ENCODE results near the gene WFDC6. TPM values are rescaled to one million over a fixed set of nuclear protein-coding genes. Genes with fewer than 3 reads are reported as not detected.
A peak's percentile ranks its signal among the peaks of the same experiment; 100 is the strongest.
"Not testable (repeated sequence)": the region's sequence is repeated elsewhere in the genome, so short reads cannot be mapped to it uniquely, and the experiment has no call there.

WFDC6 gene
- not detected in 2 replicates for total RNA-seq

GRCh38 chr20:45539382-45539781 is at the start of gene WFDC6:
Gene WFDC6 (minus strand): TSS chr20:45539482. CDS start chr20:45539407, 75 bp downstream.
- DNase-seq (ENCODE audit: low read depth in 2 of 2): no peak

- DNase-seq (ENCODE audit: low read depth in 2 of 2): no peak
These were observed 49.5 kb upstream of the WFDC6 start for GRCh38 chr20:45588800-45589199.

GRCh38 chr20:45585986-45586385 is 46.7 kb upstream of the WFDC6 start:
- not testable (repeated sequence) for DNase-seq (ENCODE audit: low read depth in 2 of 2)

DNA sequence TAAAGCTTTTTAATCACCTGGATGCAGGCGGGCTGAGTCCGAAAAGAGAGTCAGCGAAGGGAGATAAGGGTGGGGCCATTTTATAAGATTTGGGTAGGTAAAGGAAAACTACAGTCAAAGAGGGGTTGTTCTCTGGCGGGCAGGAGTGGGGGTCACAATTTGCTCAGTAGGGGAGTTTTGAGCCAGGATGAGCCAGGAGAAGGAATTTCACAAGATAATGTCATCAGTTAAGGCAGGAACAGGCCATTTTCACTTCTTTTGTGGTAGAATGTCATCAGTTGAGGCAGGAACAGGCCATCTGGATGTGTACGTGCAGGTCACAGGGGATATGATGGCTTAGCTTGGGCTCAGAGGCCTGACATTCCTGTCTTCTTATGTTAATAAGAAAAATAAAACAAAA is 45.0 kb upstream of the WFDC6 start:
- not testable (repeated sequence) for DNase-seq (ENCODE audit: low read depth in 2 of 2)

GRCh38 chr20:45583502-45583901 is 44.2 kb upstream of the WFDC6 start:
- DNase-seq (ENCODE audit: low read depth in 2 of 2): no peak

GRCh38 chr20:45581702-45582101 is 42.4 kb upstream of the WFDC6 start:
- no peak for DNase-seq (ENCODE audit: low read depth in 2 of 2)

- DNase-seq (ENCODE audit: low read depth in 2 of 2): no peak
These were observed 39.9 kb upstream of the WFDC6 start, which contains the start of gene WFDC8 for GRCh38 chr20:45579184-45579583. Gene WFDC8 (minus strand): TSS chr20:45579284. CDS start chr20:45579247, 37 bp downstream.

- DNase-seq (ENCODE audit: low read depth in 2 of 2): no peak
These were observed 38.9 kb upstream of the WFDC6 start for GRCh38 chr20:45578231-45578630.

DNA sequence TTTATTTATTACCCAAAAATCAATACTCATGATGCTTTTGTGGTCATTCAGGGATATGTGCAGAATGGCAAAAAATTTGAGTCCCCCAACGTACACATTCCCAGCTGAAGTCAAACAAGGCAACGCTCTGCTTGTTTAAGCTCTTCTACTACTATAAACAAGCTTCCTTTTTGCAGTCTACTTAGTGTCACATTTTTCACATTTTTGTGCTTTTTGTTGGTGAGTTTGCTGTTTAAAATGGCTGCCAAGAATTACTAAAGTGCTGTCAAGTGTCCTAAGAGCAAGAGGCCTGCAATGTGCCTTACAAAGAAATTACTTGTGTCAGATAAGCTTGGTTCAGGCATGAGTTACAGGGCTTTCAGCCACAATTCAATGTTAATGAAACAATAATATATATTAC is 37.7 kb upstream of the WFDC6 start:
- DNase-seq (ENCODE audit: low read depth in 2 of 2): no peak

- DNase-seq (ENCODE audit: low read depth in 2 of 2): no peak
These were observed 36.6 kb upstream of the WFDC6 start for GRCh38 chr20:45575931-45576330.

DNA sequence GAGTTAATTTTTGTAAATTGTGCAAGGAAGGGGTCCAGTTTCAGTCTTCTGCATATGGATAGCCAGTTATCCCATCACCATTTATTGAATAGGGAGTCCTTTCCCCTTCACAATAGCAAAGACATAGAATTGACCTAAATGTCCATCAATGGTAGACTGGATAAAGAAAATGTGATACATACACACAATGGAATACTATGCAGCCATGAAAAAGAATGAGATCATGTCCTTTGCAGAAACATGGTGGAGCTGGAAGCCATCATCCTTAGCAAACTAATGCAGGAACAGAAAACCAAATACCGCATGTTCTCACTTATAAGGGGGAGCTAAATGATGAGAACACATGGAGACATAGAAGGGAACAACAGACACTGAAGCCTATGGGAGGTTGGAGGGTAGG is 30.4 kb upstream of the WFDC6 start:
- not testable (repeated sequence) for DNase-seq (ENCODE audit: low read depth in 2 of 2)

DNA sequence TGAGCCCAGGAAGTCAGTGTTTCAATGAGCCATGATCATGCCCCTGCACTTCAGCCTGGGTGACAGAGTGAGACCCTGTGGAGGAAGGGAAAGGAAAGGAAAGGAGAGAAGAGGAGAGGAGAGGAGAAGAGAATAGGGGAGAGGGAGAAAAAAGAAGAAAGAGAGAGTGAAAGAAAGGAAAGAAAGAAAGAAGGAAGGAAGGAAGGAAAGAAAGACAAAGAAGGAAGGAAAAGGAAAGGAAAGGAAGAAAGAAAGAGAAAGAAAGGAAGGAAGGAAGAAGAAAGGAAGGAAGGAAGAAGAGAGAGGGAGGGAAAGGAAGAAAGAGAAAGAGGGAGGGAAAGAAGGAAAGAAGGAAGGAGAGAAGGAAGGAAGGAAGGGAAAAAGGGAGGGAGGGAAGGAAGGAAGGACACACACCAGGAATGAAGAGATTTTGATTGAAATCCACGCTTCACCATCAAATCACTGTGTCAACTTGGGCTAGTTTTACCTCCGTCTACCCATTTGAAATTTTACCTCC is 25.5 kb upstream of the WFDC6 start:
- no peak for DNase-seq (ENCODE audit: low read depth in 2 of 2)

- DNase-seq (ENCODE audit: low read depth in 2 of 2): no peak
These were observed 15.9 kb upstream of the WFDC6 start for GRCh38 chr20:45555198-45555597.

GRCh38 chr20:45552456-45552855 is 13.2 kb upstream of the WFDC6 start:
- DNase-seq (ENCODE audit: low read depth in 2 of 2): no peak

DNA sequence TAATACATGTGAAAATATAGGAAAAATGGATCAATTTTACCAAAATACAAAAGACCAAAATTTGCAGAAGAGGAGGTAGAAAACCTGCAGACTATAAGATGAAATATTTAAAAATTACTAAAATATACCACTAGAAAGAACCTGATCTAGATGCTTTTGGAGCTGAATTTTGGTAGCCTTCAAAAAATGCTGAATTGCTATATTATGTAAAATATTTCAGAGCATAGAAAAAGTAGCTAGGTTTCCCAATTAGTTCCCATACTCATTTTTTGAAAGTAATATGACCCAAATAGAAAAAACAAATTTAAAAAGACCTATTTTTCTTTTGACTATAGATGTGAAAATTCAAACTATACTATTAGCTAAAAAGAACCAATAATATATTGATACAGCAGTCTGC is 11.5 kb upstream of the WFDC6 start:
- DNase-seq (ENCODE audit: low read depth in 2 of 2): no peak

DNA sequence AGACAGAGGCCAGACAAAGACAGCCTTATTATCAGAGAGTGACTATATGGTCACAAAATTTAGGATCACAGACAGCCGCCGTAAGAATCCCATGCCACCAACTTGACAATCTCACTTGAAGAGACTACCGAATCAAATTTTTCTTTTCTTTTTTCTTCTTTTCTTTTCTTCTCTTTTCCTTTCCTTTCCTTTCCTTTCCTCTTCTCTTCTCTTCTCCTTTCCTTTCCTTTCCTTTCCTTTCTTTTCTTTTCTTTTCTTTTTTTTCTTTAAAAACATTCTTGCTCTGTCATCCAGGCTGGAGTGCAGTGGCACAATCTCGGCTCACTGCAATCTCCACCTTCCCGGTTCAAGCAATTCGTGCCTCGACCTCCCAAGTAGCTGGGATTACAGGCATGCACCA is 9.1 kb upstream of the WFDC6 start:
- DNase-seq (ENCODE audit: low read depth in 2 of 2): no peak

- no peak for DNase-seq (ENCODE audit: low read depth in 2 of 2)
These were observed 8.0 kb upstream of the WFDC6 start, which contains the start of gene EPPIN for GRCh38 chr20:45547206-45547770. Gene EPPIN (minus strand): TSS chr20:45547401. CDS start chr20:45547357, 44 bp downstream.

GRCh38 chr20:45545754-45546453 is 6.6 kb upstream of the WFDC6 start:
- peak; percentile 2 to 5 for DNase-seq (ENCODE audit: low read depth in 2 of 2)

- DNase-seq (ENCODE audit: low read depth in 2 of 2): no peak
These were observed 6.1 kb upstream of the WFDC6 start for GRCh38 chr20:45545351-45545750.

DNA sequence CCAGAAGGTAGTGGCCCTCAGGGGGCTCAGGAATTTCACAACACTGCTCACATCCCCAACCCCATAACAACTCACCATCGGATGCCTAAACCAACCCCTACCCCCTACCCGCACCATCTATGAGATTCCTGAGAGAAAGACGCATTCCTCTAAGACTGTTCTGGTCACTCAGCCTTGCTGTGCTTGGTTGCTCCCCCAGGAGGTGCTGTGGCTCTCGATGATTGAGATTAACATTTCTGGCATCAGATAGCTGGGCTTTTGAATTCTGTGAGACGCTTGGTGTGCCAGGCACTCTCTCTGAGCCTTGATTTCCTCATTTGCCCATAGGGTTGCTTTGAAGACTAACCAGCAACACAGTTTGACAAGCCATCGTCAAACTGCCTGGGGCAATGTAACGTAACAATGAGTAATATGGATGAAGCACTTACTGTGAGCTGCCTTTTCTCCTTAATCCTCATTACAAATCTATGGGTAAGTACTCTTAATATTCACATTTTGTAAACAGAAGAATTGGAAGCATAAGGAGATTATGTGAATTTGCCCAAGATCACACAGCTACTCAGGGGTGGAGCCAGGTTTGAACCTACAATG is 978 bp downstream of the WFDC6 start:
- no peak for DNase-seq (ENCODE audit: low read depth in 2 of 2)

- no peak for DNase-seq (ENCODE audit: low read depth in 2 of 2)
These were observed 12.0 kb downstream of the WFDC6 start for GRCh38 chr20:45527294-45527693.

GRCh38 chr20:45523821-45524220 is 15.5 kb downstream of the WFDC6 start:
- DNase-seq (ENCODE audit: low read depth in 2 of 2): no peak

DNA sequence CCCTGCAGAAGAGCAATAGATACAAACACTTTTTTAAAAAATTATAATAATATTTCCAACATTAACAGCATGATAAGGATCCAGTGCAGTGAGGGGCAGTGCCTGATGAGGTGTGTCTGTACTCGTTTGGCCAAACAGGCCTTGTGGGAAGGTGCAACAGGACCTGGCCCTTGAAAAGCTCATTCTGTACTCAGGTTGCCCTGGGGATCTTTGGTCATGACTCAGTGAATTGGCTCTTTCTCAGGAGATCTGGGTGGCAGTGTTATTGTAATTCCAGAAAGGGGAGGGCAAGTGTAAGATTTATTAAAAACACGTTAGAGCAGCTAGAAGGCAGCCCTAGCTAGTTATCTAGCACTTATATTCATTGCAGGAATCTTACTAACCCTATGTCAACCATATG is 21.0 kb downstream of the WFDC6 start:
- DNase-seq (ENCODE audit: low read depth in 2 of 2): no peak

Data from lung microvascular endothelial cell (primary cell).